C1 segment of cervical spinal cord (tissue), 14 donors: ENCODE measurements around the gene GBP6.
"Not testable (repeated sequence)": the region's sequence is repeated elsewhere in the genome, so short reads cannot be mapped to it uniquely, and the experiment has no call there.

ENCODE experiments used
- DNase-seq, 14 donors: peaks; one replicate each; lab custom pipeline; 2025; lab: John Stamatoyannopoulos, UW

Gene GBP6

DNA sequence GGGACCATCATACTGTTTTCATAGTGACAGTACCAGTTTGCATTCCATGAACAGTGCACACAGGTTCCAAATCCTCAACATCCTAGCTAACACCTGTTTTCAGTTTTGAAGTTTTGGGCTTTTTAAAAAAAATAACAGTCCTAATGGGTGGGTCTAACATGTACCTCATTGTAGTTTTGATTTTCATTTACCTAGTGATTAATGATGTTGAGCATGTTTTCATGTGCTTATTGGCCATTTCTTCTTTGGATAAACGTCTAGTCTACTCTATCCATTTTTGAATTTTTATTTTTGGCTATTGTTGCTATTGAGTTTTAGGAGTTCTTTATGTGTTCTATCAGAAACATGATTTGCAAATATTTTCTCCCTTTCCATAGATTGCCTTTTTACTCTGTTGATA is 3.4 kb downstream of the GBP6 start:
- no peak for DNase-seq

DNA sequence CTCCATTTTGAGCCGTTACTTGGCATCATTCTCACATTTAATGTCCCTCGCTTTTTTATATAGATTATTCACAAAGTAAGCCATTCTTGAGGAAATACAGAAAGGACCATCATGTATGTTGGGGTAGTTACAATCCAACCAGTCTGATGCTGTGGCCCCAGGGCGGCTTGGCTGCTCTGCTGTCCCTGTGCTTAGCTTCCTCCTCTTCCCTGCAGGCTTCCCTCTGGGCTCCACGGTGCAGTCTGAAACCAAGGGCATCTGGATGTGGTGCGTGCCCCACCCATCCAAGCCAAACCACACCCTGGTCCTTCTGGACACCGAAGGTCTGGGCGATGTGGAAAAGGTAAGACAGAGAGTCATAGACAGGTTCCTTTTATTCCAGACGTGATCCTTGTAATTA is 5.5 kb downstream of the GBP6 start:
- no peak for DNase-seq

DNA sequence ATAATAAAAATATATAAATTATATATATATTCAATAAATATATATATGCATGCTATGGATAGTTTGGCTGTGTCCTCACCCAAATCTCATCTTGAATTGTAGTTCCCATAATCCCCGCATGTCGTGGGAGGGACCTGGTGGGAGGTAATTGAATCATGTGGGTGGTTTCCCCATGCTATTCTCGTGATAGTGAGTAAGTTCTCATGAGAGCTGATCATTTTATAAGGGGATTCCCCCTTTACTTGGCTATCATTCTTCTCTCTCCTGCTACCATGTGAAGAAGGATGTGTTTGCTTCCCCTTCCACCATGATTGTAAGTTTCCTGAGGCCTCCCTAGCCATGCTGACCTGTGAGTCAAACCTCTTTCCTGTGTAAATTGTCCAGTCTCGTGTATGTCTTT is 10.0 kb downstream of the GBP6 start:
- not testable (repeated sequence) for DNase-seq

DNA sequence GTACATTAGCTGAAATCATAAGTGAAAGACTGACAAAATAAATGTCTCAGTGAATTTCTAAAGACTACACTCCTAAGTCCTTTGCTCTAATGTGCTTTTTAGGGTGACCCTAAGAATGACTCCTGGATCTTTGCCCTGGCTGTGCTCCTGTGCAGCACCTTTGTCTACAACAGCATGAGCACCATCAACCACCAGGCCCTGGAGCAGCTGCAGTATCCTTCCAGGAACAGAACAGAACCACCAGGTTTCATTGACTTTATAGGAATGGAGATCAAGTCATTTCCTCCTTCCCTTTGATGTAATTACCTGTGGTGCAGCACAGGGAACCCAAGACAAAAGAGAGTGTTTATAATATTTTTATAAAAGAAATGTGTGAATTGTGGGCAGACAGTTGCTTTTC is 14.1 kb downstream of the GBP6 start:
- DNase-seq, result no peak

DNA sequence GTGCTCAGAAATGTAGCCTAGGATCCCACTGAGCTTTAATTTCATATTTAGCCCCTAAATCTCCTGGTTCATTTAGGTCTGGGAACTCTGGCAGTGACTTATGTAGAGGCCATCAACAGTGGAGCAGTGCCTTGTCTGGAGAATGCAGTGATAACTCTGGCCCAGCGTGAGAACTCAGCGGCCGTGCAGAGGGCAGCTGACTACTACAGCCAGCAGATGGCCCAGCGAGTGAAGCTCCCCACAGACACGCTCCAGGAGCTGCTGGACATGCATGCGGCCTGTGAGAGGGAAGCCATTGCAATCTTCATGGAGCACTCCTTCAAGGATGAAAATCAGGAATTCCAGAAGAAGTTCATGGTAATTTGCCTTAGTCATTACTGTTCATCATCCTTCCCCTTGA is 17.8 kb downstream of the GBP6 start:
- no peak for DNase-seq

DNA sequence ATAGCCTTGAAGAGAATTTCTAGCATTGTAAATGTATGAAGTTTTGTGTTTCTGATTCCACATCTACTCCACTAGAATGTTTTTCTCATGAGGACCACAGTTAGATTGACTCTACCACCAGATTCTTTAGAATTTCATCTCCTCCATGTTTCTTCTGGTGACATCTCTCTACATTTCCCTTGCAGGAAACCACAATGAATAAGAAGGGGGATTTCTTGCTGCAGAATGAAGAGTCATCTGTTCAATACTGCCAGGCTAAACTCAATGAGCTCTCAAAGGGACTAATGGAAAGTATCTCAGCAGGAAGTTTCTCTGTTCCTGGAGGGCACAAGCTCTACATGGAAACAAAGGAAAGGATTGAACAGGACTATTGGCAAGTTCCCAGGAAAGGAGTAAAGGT is 18.6 kb downstream of the GBP6 start:
- no peak for DNase-seq

DNA sequence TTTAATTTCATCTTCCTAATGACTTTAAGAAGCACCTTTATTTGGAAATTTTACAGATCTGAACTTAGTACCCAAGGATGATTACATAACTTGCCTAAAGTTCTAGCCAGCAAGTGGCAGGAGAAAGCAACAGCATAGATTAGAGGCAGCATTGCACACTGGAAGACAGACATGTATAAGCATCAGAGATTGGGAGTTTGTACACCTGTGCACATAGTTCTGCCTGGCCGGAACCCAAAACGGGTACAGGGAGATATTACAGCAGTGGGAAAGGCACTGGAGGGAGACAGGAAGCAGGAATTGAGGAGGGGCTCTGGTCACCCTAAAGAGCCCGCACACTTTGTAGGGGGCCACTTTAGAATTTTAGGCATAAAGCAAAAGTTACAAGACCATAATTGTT is 19.3 kb downstream of the GBP6 start:
- DNase-seq, result no peak

DNA sequence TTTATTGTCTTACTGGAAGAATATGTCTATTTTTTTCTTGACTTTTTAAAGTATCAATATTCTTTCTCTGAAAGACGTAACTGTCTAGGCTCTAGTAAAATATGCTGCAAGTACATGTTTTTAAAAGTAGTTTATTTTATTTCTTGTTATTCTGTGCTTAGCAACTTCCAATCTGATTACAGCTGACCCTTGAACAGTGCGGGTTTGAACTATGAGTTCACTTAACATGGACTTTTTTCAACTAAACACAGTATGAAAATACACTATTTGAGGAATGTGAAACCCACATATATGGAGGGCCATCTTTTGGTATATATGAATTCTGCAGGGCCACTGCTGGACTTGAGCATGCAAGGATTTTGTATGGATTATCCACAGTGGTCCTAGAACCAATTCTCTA is 26.8 kb downstream of the GBP6 start:
- DNase-seq, result no peak

DNA sequence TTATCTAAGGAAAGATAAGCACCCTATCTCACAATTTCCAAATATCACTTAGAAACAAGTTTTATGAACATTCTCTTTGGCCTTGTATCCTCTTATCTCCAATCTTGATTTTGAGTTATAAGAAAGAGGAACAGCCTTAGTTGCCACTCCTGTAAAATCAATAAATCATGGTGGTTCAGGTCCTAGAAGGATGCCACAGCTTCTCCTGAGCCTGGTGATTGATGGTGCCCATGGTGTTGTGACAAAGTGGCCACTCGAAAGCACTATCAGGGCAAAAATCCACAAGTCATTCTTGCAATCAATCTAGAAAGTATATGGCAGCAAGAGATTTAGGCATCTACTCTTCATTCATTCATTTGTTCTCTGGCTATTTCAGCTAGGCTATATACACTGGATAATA is 27.8 kb downstream of the GBP6 start:
- no peak for DNase-seq

DNA sequence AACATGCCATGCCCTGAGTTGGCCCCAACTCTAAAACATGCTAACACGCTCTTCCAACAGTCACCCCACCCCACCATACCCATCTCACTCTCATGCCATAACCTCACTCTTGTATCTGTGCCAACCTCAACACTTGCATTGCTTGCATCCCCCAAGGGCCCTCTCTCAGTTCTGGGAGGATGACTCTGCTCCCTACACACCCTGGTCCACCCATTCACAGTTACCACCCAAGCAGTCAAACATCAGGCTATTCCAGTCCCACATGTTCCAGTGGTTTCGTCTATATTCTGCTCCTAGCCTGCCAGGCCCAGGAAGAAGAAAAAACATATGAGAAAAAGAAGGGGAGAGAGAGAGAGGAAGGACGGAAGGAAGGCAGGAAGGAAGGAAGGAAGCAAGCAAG is 31.0 kb downstream of the GBP6 start:
- DNase-seq, result no peak

DNA sequence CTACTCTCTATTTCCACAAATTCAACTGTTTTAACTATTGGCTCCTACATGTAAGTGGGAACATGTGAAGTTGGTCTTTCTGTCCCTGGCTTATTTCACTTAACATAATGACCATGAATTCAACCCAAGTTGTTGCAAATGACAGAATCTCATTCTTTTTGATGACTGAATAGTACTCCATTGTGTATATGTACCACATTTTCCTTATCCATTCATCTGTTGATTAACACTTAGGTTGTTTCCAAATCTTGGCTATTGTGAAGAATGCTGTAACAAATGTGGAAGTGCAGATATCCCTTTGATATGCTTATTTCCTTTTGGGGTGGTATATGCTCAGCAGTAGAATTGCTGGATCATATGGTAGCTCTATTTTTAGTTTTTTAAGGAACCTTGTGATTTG is 33.0 kb downstream of the GBP6 start:
- DNase-seq, result no peak

DNA sequence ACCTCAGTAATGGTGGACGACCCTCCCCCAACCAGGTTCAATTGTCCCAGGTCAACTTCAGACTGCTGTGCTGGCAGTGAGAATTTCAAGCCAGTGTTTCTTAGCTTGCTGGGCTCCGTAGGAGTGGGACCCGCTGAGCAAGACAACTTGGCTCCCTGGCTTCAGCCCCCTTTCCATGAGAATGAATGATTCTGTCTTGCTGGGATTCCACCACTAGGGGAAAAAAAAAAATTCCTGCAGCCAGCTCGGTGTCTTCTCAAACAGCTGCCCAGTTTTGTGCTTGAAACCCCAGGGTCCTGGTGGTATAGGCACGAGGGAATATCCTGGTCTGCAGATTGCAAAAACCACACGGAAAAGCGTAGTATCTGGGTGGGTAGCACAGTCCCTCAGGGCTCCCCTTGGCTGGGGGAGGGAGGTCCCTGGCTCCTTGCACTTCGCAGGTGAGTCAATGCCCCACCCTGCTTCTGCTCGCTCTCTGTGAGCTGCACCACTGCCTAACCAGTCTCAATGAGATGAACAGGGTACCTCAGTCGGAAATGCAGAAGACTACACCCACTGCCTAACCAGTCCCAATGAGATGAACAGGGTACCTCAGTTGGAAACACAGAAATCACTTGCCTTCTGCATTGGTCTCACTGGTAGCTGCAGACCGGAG is 41.5 kb downstream of the GBP6 start:
- no peak for DNase-seq

DNA sequence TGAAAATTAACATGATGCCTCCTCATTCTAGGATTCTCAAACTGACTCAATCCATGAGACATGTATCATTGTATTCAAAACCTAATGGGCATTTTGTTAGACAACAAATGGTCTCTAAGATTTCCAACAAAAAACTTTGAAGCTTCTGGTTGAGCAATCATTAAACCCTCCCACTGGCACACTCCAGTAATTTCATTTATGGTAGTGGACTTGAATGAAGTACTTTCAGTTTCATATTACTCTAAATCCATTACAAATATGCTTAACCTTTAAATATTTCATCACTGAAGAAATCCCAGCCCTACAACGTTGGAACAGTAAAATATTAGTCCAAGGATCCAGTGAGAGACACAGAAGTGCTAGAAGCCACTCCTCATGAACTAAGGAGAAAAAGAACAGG is 43.5 kb downstream of the GBP6 start:
- no peak for DNase-seq

DNA sequence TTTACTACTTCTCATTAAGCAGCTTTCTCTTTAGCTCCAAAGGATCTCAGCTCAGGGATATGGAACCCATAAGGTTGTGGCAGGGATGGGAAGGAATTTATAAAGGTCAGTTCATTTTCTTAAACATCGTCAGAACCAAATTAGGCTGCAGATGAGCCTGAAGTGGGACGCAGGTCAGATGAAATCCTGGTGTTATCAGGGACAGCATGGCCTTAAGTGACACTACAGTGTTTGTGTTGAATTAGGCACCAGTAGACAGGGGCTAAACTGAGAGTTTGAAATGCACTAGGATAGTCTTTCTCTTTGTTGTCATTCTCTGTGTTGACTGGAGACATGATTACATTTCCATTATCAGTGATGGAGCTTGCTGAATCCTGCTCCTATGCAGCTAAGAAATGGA is 43.9 kb downstream of the GBP6 start:
- not testable (repeated sequence) for DNase-seq

DNA sequence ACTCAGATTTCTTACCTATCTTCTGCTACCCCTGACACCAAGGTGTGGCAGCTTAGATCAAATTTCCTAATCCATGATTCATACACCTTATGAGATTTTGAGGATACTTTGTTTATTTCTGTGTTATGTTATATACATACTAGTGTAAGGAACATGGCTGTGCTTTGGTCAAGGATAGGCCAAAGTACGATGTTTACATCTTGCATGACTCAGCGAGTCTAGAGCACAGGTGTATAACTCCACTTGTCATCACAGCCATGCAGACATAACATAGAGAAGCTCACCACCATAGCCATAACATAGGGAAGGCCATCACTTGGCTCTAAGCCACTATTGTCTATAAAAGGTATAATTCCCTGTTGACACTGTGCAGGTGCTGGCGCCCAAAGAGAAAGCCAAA is 61.2 kb downstream of the GBP6 start:
- DNase-seq, result no peak

DNA sequence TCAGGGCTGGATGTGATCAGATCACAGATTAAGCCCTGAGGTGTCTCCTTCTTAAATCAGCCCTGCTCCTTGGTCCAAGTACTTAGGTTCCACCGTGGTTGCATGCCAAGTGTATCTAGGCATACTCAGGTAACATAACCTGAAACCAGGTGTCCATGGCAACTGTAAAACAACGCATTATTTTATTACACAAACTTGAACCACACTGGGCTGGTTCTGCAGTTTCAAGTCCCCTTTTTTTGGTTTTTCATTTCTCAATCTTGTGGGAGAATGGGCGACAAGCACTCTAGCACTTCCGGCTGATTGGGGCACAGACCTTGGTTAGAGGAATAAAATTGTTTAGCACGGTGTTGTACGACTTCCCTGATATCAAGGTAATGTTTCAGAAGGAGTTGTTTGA is 65.2 kb downstream of the GBP6 start:
- no peak for DNase-seq

DNA sequence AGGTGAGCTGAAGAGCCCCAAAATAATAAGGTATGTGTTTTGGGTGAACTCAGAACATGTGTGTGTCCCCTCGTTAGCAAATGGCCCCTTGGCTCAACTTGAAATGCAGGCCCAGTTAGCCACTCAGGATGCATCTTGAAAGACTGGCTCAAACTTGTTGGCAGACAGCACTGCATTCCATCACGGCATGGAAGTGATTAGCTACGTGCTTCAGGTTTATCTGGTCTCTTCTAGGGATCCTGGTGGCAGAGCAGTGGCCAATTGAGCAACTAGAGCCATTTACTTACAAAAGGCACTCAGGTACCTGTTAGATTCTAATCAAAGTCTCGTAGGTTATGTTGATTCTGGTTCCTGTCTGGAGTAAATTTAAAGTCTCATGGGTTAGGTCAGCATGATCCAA is 65.8 kb downstream of the GBP6 start:
- DNase-seq, result not testable (repeated sequence)

DNA sequence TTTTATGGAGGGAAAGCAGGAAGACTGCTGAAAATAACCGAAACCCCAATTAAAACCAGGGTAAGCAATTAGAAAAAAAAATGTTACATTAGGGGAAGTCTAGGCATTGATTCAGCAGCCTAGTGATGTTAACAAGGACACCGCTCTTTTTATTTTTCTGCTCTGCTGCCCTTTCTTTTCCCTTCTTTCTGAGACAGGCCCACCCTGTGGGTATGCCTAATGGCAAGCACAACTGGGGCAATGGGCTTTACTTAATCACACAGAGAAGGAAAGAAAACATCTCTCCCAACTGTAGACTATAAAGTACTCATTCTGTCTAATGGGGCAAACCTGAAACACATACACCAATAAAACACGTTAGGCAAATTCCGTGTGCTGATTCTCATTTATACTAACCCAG is 69.6 kb downstream of the GBP6 start:
- no peak for DNase-seq

DNA sequence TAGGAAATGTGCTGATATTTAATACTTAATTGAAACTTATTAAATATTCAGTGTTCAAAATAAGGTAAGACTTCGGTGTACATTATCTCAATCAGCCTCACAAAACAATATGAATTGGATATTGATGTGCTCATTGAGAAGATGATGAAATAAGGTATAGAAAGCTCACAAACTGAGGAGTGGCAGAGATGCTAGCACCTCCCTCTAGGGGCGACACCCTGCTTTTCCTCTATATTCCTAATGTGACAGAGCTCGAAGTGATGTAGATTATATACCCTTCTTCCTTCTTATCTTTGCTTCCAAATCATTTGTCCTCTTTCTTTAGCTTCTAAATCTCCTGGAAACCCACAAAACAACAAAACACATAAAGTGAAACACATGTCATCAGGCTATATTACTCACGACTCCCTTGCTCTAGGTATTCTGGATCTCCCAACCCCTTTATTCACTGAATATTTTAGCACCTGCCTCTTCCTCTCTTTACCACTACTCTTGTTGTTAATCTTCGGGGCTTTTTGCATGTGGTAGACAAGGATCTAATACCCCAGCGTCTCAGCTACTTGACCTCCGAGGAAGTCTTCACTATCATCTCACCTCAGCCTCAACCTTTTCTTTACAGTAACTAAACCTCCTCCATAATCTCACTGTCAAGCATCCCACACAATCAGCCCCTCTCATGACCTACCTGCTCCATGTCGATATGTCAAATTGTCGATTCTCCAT is 70.4 kb downstream of the GBP6 start:
- not testable (repeated sequence) for DNase-seq
